HG03108 (cell line): ENCODE results near the gene AHSA1.
A peak's percentile ranks its signal among the peaks of the same experiment; 100 is the strongest.

ENCODE experiments used
- ATAC-seq: cut with Tn5 transposase; IDR thresholded peaks from one replicate; pipeline ENCODE4 v1.9.1; 2021; ENCODE audit warnings: moderate library complexity; ENCODE audit not compliant: unreplicated experiment

The AHSA1 gene

GRCh38 chr14:77470224-77470870 lies 12.5 kb downstream of the AHSA1 start:
- no peak for ATAC-seq

GRCh38 chr14:77473921-77474320 lies 16.0 kb downstream of the AHSA1 start:
- ATAC-seq: no peak

- ATAC-seq: no peak
These were observed 16.7 kb downstream of the AHSA1 start for GRCh38 chr14:77474479-77475177.

- no peak for ATAC-seq
These were observed 17.7 kb downstream of the AHSA1 start for GRCh38 chr14:77475432-77476115.

- no peak for ATAC-seq
These were observed 20.1 kb downstream of the AHSA1 start for GRCh38 chr14:77478029-77478428.

GRCh38 chr14:77478796-77479195 lies 20.9 kb downstream of the AHSA1 start:
- ATAC-seq: peak; percentile 86

GRCh38 chr14:77482422-77482821 lies 24.5 kb downstream of the AHSA1 start:
- no peak for ATAC-seq

- no peak for ATAC-seq
These were observed 27.4 kb downstream of the AHSA1 start for GRCh38 chr14:77485256-77485655.

GRCh38 chr14:77485901-77486678 lies 28.2 kb downstream of the AHSA1 start:
- ATAC-seq: no peak

- no peak for ATAC-seq
These were observed 30.7 kb downstream of the AHSA1 start for GRCh38 chr14:77488558-77488957.

GRCh38 chr14:77489041-77489440 lies 31.1 kb downstream of the AHSA1 start:
- ATAC-seq: no peak

GRCh38 chr14:77490347-77490986 lies 32.6 kb downstream of the AHSA1 start:
- ATAC-seq: no peak

GRCh38 chr14:77491056-77491455 lies 33.2 kb downstream of the AHSA1 start:
- ATAC-seq: no peak

GRCh38 chr14:77495334-77495733 lies 37.4 kb downstream of the AHSA1 start:
- ATAC-seq: no peak

- peak; percentile 50 for ATAC-seq
These were observed 40.5 kb downstream of the AHSA1 start, which contains the start of gene ISM2 for GRCh38 chr14:77498120-77498979. Gene ISM2, minus strand, starts transcription at chr14:77498816. Its CDS starts 23 bp downstream, at chr14:77498793.

GRCh38 chr14:77498984-77499527 lies 41.2 kb downstream of the AHSA1 start:
- ATAC-seq: no peak

GRCh38 chr14:77502109-77502782 lies 44.4 kb downstream of the AHSA1 start:
- no peak for ATAC-seq

- ATAC-seq: no peak
These were observed 45.2 kb downstream of the AHSA1 start for GRCh38 chr14:77503138-77503537.

- no peak for ATAC-seq
These were observed 47.1 kb downstream of the AHSA1 start for GRCh38 chr14:77505031-77505430.
